NB4 (cell line): Measurements from ENCODE around the gene PHRF1.

Experiments
- MAX ChIP-seq: IDR thresholded peaks from 2 replicates; pipeline ENCODE4 v1.6.1; 2011; ENCODE audit warnings: low read depth, low read length
- MYC ChIP-seq: IDR thresholded peaks from 2 replicates; pipeline ENCODE4 v1.6.1; 2011; ENCODE audit warnings: low read depth, low read length
- POLR2A ChIP-seq: IDR thresholded peaks from 2 replicates; pipeline ENCODE4 v1.6.1; 2011; ENCODE audit warnings: mild to moderate bottlenecking; ENCODE audit not compliant: insufficient read length; ENCODE audit errors: extremely low read depth
- TF ChIP-seq, protein P1 (sequence below): IDR thresholded peaks from one replicate; pipeline ENCODE4 v1.5.1; 2012; ENCODE audit warnings: low read depth, low read length

- TF ChIP-seq, protein P1, sequence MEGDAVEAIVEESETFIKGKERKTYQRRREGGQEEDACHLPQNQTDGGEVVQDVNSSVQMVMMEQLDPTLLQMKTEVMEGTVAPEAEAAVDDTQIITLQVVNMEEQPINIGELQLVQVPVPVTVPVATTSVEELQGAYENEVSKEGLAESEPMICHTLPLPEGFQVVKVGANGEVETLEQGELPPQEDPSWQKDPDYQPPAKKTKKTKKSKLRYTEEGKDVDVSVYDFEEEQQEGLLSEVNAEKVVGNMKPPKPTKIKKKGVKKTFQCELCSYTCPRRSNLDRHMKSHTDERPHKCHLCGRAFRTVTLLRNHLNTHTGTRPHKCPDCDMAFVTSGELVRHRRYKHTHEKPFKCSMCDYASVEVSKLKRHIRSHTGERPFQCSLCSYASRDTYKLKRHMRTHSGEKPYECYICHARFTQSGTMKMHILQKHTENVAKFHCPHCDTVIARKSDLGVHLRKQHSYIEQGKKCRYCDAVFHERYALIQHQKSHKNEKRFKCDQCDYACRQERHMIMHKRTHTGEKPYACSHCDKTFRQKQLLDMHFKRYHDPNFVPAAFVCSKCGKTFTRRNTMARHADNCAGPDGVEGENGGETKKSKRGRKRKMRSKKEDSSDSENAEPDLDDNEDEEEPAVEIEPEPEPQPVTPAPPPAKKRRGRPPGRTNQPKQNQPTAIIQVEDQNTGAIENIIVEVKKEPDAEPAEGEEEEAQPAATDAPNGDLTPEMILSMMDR, result no peak
- TF ChIP-seq MAX (no peak), POLR2A (no peak), MYC (no peak)
These were observed 6.9 kb upstream of the PHRF1 start for GRCh38 chr11:569158-569885.
